Astrocyte (in vitro differentiated cells and primary cell): ENCODE measurements around the gene TAAR5.

ENCODE experiments used
- EZH2 ChIP-seq: IDR thresholded peaks from 2 replicates; pipeline ENCODE4 v1.6.1; 2012; ENCODE audit warnings: mild to moderate bottlenecking, low read length, inconsistent platforms; ENCODE audit not compliant: insufficient read depth
- TF ChIP-seq, protein P1 (sequence below): IDR thresholded peaks from 2 replicates; pipeline ENCODE4 v1.5.1; 2011; ENCODE audit warnings: low read depth, mild to moderate bottlenecking, inconsistent platforms, low read length, moderate library complexity; ENCODE audit not compliant: insufficient read depth

DNA sequence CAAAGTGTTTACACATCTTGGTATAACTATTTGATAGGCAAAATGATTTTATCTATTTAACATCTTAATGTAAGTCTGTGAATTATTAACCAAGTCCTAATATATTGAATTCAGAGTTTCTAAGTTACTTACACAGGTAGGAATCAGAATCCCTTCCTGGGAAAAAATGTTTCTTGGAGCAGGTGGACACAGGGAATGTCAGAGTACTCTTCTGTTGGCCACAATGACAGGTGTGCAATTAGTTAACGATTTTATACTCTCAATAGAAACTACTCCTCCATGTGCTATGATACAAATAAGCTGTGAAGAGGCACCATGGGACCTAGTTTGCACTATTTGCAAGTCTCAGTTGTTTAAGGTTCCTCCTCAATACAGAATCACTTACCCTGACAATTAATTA, 821 bp upstream of the TAAR5 start:
- TF ChIP-seq, protein P1, sequence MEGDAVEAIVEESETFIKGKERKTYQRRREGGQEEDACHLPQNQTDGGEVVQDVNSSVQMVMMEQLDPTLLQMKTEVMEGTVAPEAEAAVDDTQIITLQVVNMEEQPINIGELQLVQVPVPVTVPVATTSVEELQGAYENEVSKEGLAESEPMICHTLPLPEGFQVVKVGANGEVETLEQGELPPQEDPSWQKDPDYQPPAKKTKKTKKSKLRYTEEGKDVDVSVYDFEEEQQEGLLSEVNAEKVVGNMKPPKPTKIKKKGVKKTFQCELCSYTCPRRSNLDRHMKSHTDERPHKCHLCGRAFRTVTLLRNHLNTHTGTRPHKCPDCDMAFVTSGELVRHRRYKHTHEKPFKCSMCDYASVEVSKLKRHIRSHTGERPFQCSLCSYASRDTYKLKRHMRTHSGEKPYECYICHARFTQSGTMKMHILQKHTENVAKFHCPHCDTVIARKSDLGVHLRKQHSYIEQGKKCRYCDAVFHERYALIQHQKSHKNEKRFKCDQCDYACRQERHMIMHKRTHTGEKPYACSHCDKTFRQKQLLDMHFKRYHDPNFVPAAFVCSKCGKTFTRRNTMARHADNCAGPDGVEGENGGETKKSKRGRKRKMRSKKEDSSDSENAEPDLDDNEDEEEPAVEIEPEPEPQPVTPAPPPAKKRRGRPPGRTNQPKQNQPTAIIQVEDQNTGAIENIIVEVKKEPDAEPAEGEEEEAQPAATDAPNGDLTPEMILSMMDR = no peak
- TF ChIP-seq EZH2 = no peak
